ENCODE measurements around the gene DPP8.

The DPP8 gene

DNA sequence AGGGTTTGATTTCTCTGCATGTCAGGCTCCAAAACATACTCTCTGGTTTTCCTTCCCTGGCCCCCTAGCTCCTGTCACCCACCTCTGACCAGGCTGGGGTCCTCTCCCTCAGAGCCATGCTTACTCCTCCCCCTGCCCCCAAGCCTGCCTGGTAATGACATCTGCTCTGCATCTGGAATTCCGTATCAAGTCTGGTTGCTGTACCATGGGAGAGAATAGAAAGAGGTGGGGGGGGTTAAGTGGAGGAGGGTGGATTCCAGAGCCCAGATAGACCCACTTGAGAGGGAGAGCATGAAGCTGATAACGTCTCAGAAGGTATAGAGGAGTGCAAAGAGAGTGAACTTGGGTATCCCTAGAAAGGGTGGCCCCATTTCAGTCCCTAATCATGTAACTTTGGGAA, 98.9 kb downstream of the DPP8 start:
- no peak overlapping the region for H3K4me3 ChIP-seq (ENCODE audit: low read depth, low read length)
- TF ChIP-seq, protein P1, sequence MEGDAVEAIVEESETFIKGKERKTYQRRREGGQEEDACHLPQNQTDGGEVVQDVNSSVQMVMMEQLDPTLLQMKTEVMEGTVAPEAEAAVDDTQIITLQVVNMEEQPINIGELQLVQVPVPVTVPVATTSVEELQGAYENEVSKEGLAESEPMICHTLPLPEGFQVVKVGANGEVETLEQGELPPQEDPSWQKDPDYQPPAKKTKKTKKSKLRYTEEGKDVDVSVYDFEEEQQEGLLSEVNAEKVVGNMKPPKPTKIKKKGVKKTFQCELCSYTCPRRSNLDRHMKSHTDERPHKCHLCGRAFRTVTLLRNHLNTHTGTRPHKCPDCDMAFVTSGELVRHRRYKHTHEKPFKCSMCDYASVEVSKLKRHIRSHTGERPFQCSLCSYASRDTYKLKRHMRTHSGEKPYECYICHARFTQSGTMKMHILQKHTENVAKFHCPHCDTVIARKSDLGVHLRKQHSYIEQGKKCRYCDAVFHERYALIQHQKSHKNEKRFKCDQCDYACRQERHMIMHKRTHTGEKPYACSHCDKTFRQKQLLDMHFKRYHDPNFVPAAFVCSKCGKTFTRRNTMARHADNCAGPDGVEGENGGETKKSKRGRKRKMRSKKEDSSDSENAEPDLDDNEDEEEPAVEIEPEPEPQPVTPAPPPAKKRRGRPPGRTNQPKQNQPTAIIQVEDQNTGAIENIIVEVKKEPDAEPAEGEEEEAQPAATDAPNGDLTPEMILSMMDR (IDR thresholded peaks at IDR 0.05; ENCODE audit: insufficient read depth, low read depth, low read length, missing control alignments): no peak
- DNase-seq (ENCODE audit: low read depth): no peak

DNA sequence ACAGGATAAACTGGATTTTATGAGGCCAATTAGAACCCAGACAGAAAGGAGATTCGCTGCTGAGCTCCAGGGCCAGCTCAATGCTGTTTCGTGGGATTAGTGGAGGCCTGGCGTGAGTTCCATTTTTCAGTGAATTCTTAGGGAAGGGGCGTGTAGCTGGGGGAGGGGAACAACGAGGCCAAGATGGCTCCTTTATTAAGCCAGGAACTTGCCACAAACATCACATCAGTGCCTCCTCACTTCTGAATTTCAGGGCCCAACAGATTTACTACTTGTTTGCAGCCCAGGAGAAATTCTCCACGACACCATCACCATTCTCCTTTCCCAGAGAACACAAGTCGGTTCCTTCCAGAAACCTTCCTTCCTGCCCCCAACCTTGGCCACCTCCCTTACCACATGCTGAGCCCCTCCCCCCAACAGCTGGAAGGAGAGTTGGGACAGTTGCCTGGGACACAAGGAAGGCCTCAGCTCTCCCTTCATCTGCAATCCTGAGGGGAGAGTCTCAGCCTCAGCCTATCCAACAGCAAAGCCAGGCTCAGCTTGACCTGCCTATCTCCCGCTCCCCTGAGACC, 100.6 kb downstream of the DPP8 start:
- no peak overlapping the region for H3K4me3 ChIP-seq (ENCODE audit: low read depth, low read length)
- TF ChIP-seq, protein P1 (IDR thresholded peaks at IDR 0.05; ENCODE audit: insufficient read depth, low read depth, low read length, missing control alignments): no peak
- DNase-seq (ENCODE audit: low read depth): no peak

DNA sequence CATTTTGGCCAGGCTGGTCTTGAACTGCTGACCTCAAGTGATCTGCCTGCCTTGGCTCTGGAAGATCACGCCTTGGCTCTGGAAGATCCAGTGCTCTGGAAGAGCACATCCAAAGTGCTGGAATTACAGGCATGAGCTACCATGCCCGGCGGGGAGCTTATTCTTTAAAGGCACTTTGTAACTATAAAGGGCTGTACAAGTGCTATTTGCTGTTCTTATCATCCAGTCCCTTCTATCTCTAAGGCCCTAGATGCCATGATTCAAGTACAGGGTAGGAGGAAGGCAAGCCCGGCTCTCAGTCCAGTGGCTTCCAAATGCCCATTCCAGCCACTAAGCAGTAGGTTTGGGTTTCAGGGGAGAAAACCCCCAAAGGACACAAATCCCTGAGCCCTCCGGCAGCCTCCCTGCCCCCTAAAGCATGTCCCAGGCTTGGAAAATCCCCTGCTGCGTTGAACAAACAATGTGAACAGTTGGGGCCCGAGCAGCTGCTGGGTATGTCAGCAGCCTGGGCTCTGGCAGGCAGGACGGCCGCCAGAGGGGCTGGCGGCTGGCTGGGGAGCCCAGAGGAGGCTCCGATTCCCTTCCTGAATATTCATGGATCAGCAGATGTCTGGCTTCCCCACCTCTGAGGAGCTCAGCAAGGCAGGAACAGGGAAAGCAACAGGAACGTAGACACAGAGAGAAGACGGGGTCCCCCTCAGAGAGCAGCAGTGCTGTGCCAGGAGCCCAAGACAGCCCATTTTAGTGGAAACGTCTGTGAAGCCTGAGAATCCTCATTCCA, 102.5 kb downstream of the DPP8 start:
- TF ChIP-seq, protein P1 (IDR thresholded peaks at IDR 0.05; ENCODE audit: insufficient read depth, low read depth, low read length, missing control alignments): no peak
- no peak for DNase-seq (ENCODE audit: low read depth)
- H3K4me3 ChIP-seq (ENCODE audit: low read depth, low read length): no peak overlapping the region

DNA sequence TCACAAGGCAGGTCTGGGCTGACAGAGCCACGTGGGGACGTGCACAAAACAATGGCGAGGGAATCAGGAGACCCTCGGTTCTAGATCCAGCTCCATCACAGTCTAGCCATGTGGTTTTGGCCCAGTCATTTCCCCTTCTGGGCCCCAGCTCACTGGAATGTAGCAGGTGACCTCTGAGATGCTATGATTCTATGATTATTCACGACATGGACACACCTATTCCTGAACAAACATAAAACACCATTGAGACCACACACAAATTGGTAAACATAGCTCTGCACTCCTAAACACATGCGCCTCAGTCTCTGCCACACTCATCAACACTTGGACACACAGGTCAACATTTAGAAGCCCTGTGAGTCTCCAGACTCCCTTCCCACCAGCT, 103.7 kb downstream of the DPP8 start:
- no peak for DNase-seq (ENCODE audit: low read depth)
- TF ChIP-seq, protein P1 (IDR thresholded peaks at IDR 0.05; ENCODE audit: insufficient read depth, low read depth, low read length, missing control alignments): no peak
- no peak overlapping the region for H3K4me3 ChIP-seq (ENCODE audit: low read depth, low read length)

DNA sequence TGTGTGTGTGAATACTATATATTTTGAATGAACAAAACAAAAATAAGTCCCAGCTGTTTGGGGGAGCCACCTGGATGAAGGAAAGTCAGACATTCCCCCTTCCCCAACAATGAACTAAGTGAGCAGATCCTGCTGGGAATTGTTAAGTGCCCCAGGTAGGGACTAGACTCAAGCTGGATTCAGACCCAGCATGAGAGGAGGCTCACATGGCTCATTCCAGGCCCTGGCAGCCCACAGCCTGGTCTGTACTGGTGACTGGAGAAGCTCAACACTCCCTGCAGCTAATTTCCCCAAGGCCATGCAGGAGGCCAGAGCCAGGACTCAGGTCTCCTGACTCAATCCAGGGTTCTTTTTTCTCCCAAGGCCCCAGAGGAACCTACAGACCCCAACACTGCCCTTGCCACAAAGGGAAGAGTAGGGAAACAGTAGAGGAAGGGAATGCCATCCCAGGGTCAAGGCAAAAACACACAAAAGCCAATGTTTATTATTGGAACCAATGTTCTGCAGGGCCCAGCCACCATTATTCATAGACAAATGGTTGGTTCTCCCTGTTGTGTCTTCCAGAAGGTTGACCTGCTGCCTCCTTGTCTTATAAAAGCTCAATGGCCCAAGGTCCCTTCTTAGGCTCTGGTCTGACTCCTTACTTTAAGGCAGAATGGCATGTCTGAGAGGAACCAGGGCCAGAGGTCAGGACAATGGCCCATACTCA, 104.3 kb downstream of the DPP8 start:
- no peak for DNase-seq (ENCODE audit: low read depth)
- H3K4me3 ChIP-seq (ENCODE audit: low read depth, low read length): no peak overlapping the region
- TF ChIP-seq, protein P1 (IDR thresholded peaks at IDR 0.05; ENCODE audit: insufficient read depth, low read depth, low read length, missing control alignments): no peak

DNA sequence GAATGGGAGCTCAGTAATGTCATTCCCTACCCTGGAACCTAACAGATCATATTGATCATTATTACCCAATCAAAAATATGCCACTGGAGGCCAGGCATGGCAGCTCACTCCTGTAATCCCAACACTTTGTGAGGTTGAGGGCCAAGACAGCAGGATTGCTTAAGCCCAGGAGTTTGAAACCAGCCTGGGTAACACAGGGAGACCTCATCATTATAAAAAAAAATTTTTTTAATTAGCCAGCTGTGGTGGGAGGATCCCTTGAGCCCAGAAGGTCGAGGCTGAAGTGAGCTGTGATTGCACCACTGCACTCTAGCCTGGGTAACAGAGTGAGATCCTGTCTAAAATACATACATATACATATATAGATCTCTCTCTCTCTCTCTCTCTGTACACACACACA, 104.9 kb downstream of the DPP8 start:
- H3K4me3 ChIP-seq (ENCODE audit: low read depth, low read length): no peak overlapping the region
- TF ChIP-seq, protein P1 (IDR thresholded peaks at IDR 0.05; ENCODE audit: insufficient read depth, low read depth, low read length, missing control alignments): no peak
- DNase-seq (ENCODE audit: low read depth): no peak
